Natural killer cell treated with Interleukin-12 subunit alpha and Interleukin-12 subunit beta and Interleukin-15 and Interleukin-18, amount 100 ng/mL, for 72 hours (primary cell): Measurements from ENCODE around the gene RNF208. TPM values are rescaled to one million over a fixed set of nuclear protein-coding genes. Genes with fewer than 3 reads are reported as not detected.

Experiments used
- ATAC-seq, 2 donors: fragments of 150-1000 bp; cut with Tn5 transposase in 1 of 2; sonication (Bioruptor Pico), chemical (Tn5 transposase) in 1 of 2; 2 replicates each; pipeline ENCODE4 v1.10.0; 2021
- DNase-seq: peaks from one replicate; pipeline ENCODE4 v3.0.0; 2022; ENCODE audit warnings: low spot score
- H3K27ac Mint-ChIP-seq, 2 donors: 1 replicate in 1 of 2; 2 replicates in 1 of 2; pipeline ENCODE4 v1.8.0; 2022; ENCODE audit warnings: mixed read lengths in 2 of 2, mild to moderate bottlenecking in 1 of 2, moderate library complexity in 1 of 2
- H3K27me3 Mint-ChIP-seq, 2 donors: 1 replicate in 1 of 2; 2 replicates in 1 of 2; pipeline ENCODE4 v1.8.0; 2022; ENCODE audit warnings: mixed read lengths in 2 of 2
- H3K36me3 Mint-ChIP-seq: one replicate; pipeline ENCODE4 v1.8.0; 2022; ENCODE audit warnings: mixed read lengths
- H3K4me1 Mint-ChIP-seq, 2 donors: 1 replicate in 1 of 2; 2 replicates in 1 of 2; pipeline ENCODE4 v1.8.0; 2022; ENCODE audit warnings: low read depth in 2 of 2, mixed read lengths in 2 of 2, mild to moderate bottlenecking in 1 of 2
- H3K4me3 Mint-ChIP-seq: one replicate; pipeline ENCODE4 v1.8.0; 2022; ENCODE audit warnings: mixed read lengths
- H3K9me3 Mint-ChIP-seq: 2 replicates; pipeline ENCODE4 v1.8.0; 2022; ENCODE audit warnings: mixed read lengths
- total RNA-seq, 2 donors: library from RNA; stranded (reverse); gene quantifications; one replicate each; pipeline ENCODE4 v1.2.3, GENCODE V29; 2022

RNF208 gene
- total RNA-seq, 2 donors from 2014 or later, result 1.4 to 1.9 TPM

- DNase-seq (no peak), ATAC-seq (no peak)
- Mint-ChIP-seq H3K36me3 (no peaks in the 10 kb centered on the region), H3K27me3 (no peaks in the 10 kb centered on the region), H3K27ac (no peak overlapping the region), H3K4me3 (no peak overlapping the region), H3K4me1 (peaks cover 4 to 7% of the 10 kb centered on the region in 2 donors), H3K9me3 (no peaks in the 10 kb centered on the region)
These were observed 27.1 kb downstream of the RNF208 start for GRCh38 chr9:137194909-137195308.

GRCh38 chr9:137194388-137194787, 27.7 kb downstream of the RNF208 start:
- Mint-ChIP-seq H3K4me3 (no peak overlapping the region), H3K27ac (no peak overlapping the region), H3K36me3 (no peaks in the 10 kb centered on the region)

GRCh38 chr9:137193771-137194170, 28.3 kb downstream of the RNF208 start:
- Mint-ChIP-seq H3K4me3 (no peak overlapping the region), H3K4me1 (peaks cover 7 to 8% of the 10 kb centered on the region in 2 donors), H3K27ac (no peak overlapping the region), H3K9me3 (no peaks in the 10 kb centered on the region), H3K27me3 (no peaks in the 10 kb centered on the region), H3K36me3 (no peaks in the 10 kb centered on the region)
- DNase-seq (no peak), ATAC-seq (no peak)

More at GRCh38 chr9:137194388-137194787, 27.7 kb downstream of the RNF208 start:
- Mint-ChIP-seq H3K27me3 (no peaks in the 10 kb centered on the region), H3K9me3 (no peaks in the 10 kb centered on the region), H3K4me1 (peaks cover 4 to 7% of the 10 kb centered on the region in 2 donors)
- DNase-seq (no peak), ATAC-seq (no peak)

- no peak overlapping the region for H3K27ac Mint-ChIP-seq
- H3K9me3 Mint-ChIP-seq, result no peaks in the 10 kb centered on the region
- H3K4me1 Mint-ChIP-seq, result peaks cover 7 to 8% of the 10 kb centered on the region in 2 donors
- ATAC-seq (no peak), DNase-seq (no peak)
- H3K4me3 Mint-ChIP-seq, result no peak overlapping the region
- H3K27me3 Mint-ChIP-seq, result no peaks in the 10 kb centered on the region
- H3K36me3 Mint-ChIP-seq, result no peaks in the 10 kb centered on the region
These were observed 29.2 kb downstream of the RNF208 start for GRCh38 chr9:137192859-137193258.

- Mint-ChIP-seq H3K4me1 (peaks cover 11% of the 10 kb centered on the region in 2 donors), H3K9me3 (no peaks in the 10 kb centered on the region), H3K27ac (no peak overlapping the region), H3K27me3 (no peaks in the 10 kb centered on the region), H3K4me3 (no peak overlapping the region), H3K36me3 (no peaks in the 10 kb centered on the region)
- ATAC-seq (no peak), DNase-seq (no peak)
These were observed 29.6 kb downstream of the RNF208 start for GRCh38 chr9:137192448-137192780.

- no peaks in the 10 kb centered on the region for H3K36me3 Mint-ChIP-seq
- H3K9me3 Mint-ChIP-seq, result no peaks in the 10 kb centered on the region
- H3K4me1 Mint-ChIP-seq, result peaks cover 13 to 14% of the 10 kb centered on the region in 2 donors
- no peak overlapping the region for H3K27ac Mint-ChIP-seq
- H3K27me3 Mint-ChIP-seq, result no peaks in the 10 kb centered on the region
- no peak overlapping the region for H3K4me3 Mint-ChIP-seq
- ATAC-seq, result no peak
- DNase-seq, result no peak
These were observed 30.2 kb downstream of the RNF208 start for GRCh38 chr9:137191691-137192447.

GRCh38 chr9:137191245-137191644, 30.8 kb downstream of the RNF208 start:
- Mint-ChIP-seq H3K27me3 (no peaks in the 10 kb centered on the region), H3K36me3 (no peaks in the 10 kb centered on the region), H3K27ac (peak overlapping the region; percentile 68 to 87), H3K4me1 (peaks cover 13 to 19% of the 10 kb centered on the region in 2 donors), H3K4me3 (peak overlapping the region; percentile 66), H3K9me3 (no peaks in the 10 kb centered on the region)
- no peak for DNase-seq
- no peak for ATAC-seq

- H3K36me3 Mint-ChIP-seq, result no peaks in the 10 kb centered on the region
- peak overlapping the region; percentile 68 to 87 for H3K27ac Mint-ChIP-seq
- no peaks in the 10 kb centered on the region for H3K27me3 Mint-ChIP-seq
- peaks cover 13 to 19% of the 10 kb centered on the region in 2 donors for H3K4me1 Mint-ChIP-seq
- DNase-seq (no peak), ATAC-seq (no peak)
- peak overlapping the region; percentile 66 for H3K4me3 Mint-ChIP-seq
- no peaks in the 10 kb centered on the region for H3K9me3 Mint-ChIP-seq
These were observed 31.7 kb downstream of the RNF208 start for GRCh38 chr9:137190315-137190856.

- ATAC-seq, result no peak
- DNase-seq, result peak; percentile 73
- no peaks in the 10 kb centered on the region for H3K9me3 Mint-ChIP-seq
- H3K4me1 Mint-ChIP-seq, result peaks cover 13 to 19% of the 10 kb centered on the region in 2 donors
- peak overlapping the region; percentile 80 to 84 for H3K27ac Mint-ChIP-seq
- H3K27me3 Mint-ChIP-seq, result no peaks in the 10 kb centered on the region
- no peaks in the 10 kb centered on the region for H3K36me3 Mint-ChIP-seq
- peak overlapping the region; percentile 96 for H3K4me3 Mint-ChIP-seq
These were observed 32.4 kb downstream of the RNF208 start for GRCh38 chr9:137189297-137190295.

GRCh38 chr9:137188490-137189296, 33.3 kb downstream of the RNF208 start, which contains the start of the genes ANAPC2 and SSNA1:
Gene ANAPC2 (minus strand): TSS chr9:137188560. CDS start chr9:137188532, 28 bp downstream.
Gene SSNA1 (plus strand): TSS chr9:137188676. CDS start chr9:137188727, 51 bp downstream.
- DNase-seq (peak; percentile 95), ATAC-seq (peak; percentile 90 to 93)
- H3K4me1 Mint-ChIP-seq, result peaks cover 20 to 24% of the 10 kb centered on the region in 2 donors
- peak within 1 kb of the TSS; percentile 80 to 84 for H3K27ac Mint-ChIP-seq
- H3K27me3 Mint-ChIP-seq, result no peaks in the 10 kb centered on the region
- no peaks in the 10 kb centered on the region for H3K9me3 Mint-ChIP-seq
- H3K4me3 Mint-ChIP-seq, result peak within 1 kb of the TSS; percentile 96
- H3K36me3 Mint-ChIP-seq, result peaks cover 6% of the 10 kb centered on the region

- Mint-ChIP-seq H3K4me3 (peak overlapping the region; percentile 96), H3K27me3 (no peaks in the 10 kb centered on the region), H3K4me1 (peaks cover 20 to 24% of the 10 kb centered on the region in 2 donors), H3K27ac (peak overlapping the region; percentile 80 to 84), H3K36me3 (peaks cover 6% of the 10 kb centered on the region), H3K9me3 (no peaks in the 10 kb centered on the region)
- ATAC-seq (peak in 1 of 2 donors; percentile 52), DNase-seq (no peak)
These were observed 34.0 kb downstream of the RNF208 start for GRCh38 chr9:137188086-137188489.

GRCh38 chr9:137187386-137187785, 34.7 kb downstream of the RNF208 start:
- Mint-ChIP-seq H3K9me3 (no peaks in the 10 kb centered on the region), H3K27ac (peak overlapping the region; percentile 80 to 84), H3K27me3 (no peaks in the 10 kb centered on the region), H3K4me3 (peak overlapping the region; percentile 96), H3K4me1 (peaks cover 20 to 24% of the 10 kb centered on the region in 2 donors), H3K36me3 (peaks cover 6% of the 10 kb centered on the region)
- no peak for DNase-seq
- no peak for ATAC-seq

- DNase-seq (no peak), ATAC-seq (no peak)
- H3K36me3 Mint-ChIP-seq, result peaks cover 6% of the 10 kb centered on the region
- H3K27ac Mint-ChIP-seq, result no peak overlapping the region
- no peaks in the 10 kb centered on the region for H3K9me3 Mint-ChIP-seq
- H3K4me3 Mint-ChIP-seq, result peak overlapping the region; percentile 96
- H3K27me3 Mint-ChIP-seq, result no peaks in the 10 kb centered on the region
- peaks cover 20 to 28% of the 10 kb centered on the region in 2 donors for H3K4me1 Mint-ChIP-seq
These were observed 35.7 kb downstream of the RNF208 start for GRCh38 chr9:137186385-137186784.
